ENCODE results near the gene MEG3. TPM values are rescaled to one million over a fixed set of nuclear protein-coding genes. Genes with fewer than 3 reads are reported as not detected.

MEG3 gene
- total and polyA plus RNA-seq, 2 donors (not counting 3 experiments of a cell fraction or from before 2014, with no cell fraction given), result 378 to 508 TPM

DNA sequence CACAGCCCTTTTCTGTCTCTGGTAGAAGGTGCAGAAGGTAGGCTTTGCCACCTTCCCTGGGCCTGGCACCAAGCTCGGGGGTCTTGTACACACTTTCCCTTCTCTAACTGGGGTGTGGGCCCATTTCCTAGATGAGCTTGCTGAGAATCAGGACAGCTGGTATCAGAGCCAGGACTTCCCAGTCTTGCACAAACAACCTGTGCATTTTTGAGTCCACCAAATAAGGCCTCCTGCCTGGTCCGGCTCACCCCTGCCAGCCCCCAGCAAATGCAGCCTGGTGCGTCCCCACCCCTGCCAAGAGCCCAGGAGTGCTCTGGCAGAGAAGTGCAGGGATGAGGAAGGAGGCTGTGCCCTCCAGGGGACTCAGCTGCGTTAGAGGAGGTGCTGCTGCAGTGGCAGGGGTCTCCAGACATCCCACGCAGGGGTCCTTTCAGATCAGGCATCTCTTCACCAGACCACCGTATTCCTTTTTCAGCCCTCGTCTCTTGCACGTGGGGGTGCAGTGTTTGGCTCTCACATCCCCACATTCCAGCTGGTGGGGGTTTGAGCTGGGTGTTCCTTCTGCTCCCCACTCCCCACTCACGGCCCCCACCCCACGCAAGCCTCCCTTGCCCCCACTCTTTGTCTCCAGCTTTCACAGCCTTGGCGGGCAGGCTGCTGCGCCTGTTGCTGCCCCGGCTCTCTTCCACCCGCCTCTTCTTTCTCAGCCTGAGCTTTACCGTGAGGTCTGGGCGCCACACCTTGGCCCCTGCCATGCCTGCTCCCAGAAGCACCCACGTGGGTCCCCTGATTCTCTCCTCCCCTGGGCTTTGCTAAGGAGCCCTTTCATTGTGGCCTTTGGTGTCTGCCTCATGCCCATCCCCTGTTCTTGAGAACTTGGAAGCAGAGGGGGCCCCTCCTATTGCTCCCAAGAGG lies 32.3 kb downstream of the MEG3 start:
- intact Hi-C loops (cut with micrococcal nuclease) (no loop called here), dilution Hi-C loops (cut with MboI; ENCODE audit: extremely low pct_ligation_motif_present, low sequenced_read_pairs) (no loop called here)
- Histone ChIP-seq H3K79me2 (ENCODE audit: control insufficient read depth, insufficient read depth, low read length) (peaks cover 2% of the 10 kb centered on the region), H3K36me3 (ENCODE audit: control insufficient read depth in 2 of 2, extremely low read depth in 1 of 2, insufficient read depth in 2 of 2, low read length in 2 of 2) (peaks cover 0 to 12% of the 10 kb centered on the region in 2 experiments), H3K4me1 (ENCODE audit: control insufficient read depth, extremely low read depth, insufficient read depth, low read length) (no peaks in the 10 kb centered on the region), H3K27ac (ENCODE audit: insufficient read depth, low read depth, low read length) (no peak overlapping the region), H2AFZ (ENCODE audit: low read depth, low read length) (no peak overlapping the region), H3K9ac (replicated peaks; ENCODE audit: extremely low read depth, insufficient read depth, low read length) (no peak overlapping the region), H3K4me2 (ENCODE audit: insufficient read depth, low read length) (no peak overlapping the region), H3K9me3 (replicated peaks; ENCODE audit: control insufficient read depth, insufficient read depth, low read length) (no peaks in the 10 kb centered on the region), H4K20me1 (replicated peaks; ENCODE audit: control insufficient read depth, extremely low read depth, insufficient read depth, low read length) (no peaks in the 10 kb centered on the region), H3K27me3 (ENCODE audit: control insufficient read depth in 2 of 2, insufficient read depth in 2 of 2, low read length in 2 of 2) (no peaks in the 10 kb centered on the region), H3K4me3 (replicated peaks in 1 of 3; ENCODE audit: insufficient read depth in 1 of 3, low read depth in 1 of 3, low read length in 3 of 3) (no peak overlapping the region), H3K9me1 (replicated peaks; ENCODE audit: control insufficient read depth, extremely low read depth, insufficient read depth, low read length) (no peaks in the 10 kb centered on the region)
- TF ChIP-seq POLR2AphosphoS5 (IDR thresholded peaks at IDR 0.05; ENCODE audit: insufficient read depth, low read depth, low read length) (no peak), POLR2A (IDR thresholded peaks at IDR 0.05; ENCODE audit: low read depth, low read length) (no peak), EZH2 (IDR thresholded peaks at IDR 0.05; ENCODE audit: borderline replicate concordance, low read depth, low read length, severe bottlenecking) (no peak), FOS (IDR thresholded peaks at IDR 0.05; ENCODE audit: borderline replicate concordance, insufficient read depth, low read length) (no peak), MYC (IDR thresholded peaks at IDR 0.05; ENCODE audit: low read depth, low read length) (no peak), JUN (IDR thresholded peaks at IDR 0.05; ENCODE audit: borderline replicate concordance, insufficient read depth, insufficient read length, low read depth) (no peak)
- TF ChIP-seq, protein P1, sequence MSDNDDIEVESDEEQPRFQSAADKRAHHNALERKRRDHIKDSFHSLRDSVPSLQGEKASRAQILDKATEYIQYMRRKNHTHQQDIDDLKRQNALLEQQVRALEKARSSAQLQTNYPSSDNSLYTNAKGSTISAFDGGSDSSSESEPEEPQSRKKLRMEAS (IDR thresholded peaks at IDR 0.05; ENCODE audit: insufficient read depth, insufficient read length), result no peak
- TF ChIP-seq, protein P2, sequence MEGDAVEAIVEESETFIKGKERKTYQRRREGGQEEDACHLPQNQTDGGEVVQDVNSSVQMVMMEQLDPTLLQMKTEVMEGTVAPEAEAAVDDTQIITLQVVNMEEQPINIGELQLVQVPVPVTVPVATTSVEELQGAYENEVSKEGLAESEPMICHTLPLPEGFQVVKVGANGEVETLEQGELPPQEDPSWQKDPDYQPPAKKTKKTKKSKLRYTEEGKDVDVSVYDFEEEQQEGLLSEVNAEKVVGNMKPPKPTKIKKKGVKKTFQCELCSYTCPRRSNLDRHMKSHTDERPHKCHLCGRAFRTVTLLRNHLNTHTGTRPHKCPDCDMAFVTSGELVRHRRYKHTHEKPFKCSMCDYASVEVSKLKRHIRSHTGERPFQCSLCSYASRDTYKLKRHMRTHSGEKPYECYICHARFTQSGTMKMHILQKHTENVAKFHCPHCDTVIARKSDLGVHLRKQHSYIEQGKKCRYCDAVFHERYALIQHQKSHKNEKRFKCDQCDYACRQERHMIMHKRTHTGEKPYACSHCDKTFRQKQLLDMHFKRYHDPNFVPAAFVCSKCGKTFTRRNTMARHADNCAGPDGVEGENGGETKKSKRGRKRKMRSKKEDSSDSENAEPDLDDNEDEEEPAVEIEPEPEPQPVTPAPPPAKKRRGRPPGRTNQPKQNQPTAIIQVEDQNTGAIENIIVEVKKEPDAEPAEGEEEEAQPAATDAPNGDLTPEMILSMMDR (IDR thresholded peaks at IDR 0.05; ENCODE audit: extremely low read depth in 1 of 2, insufficient read depth in 1 of 2, low read depth in 1 of 2, low read length in 2 of 2), result no peak
- no peak for FAIRE-seq
- DNase-seq (ENCODE audit: low read depth, low spot score), result no peak
- CTCF ChIA-PET, result no interaction called here
- BruUV-seq (replicated peaks), result no TSS peak
- POLR2A ChIA-PET, result no interaction called here
